SHP77 treated with DMSO at 0.1 percent for 48 hours (cell line): ENCODE data around the gene ANKRD60.

ENCODE experiments used
- DNase-seq: peaks from one replicate; lab custom pipeline; 2025; lab: John Stamatoyannopoulos, UW

Gene ANKRD60

DNA sequence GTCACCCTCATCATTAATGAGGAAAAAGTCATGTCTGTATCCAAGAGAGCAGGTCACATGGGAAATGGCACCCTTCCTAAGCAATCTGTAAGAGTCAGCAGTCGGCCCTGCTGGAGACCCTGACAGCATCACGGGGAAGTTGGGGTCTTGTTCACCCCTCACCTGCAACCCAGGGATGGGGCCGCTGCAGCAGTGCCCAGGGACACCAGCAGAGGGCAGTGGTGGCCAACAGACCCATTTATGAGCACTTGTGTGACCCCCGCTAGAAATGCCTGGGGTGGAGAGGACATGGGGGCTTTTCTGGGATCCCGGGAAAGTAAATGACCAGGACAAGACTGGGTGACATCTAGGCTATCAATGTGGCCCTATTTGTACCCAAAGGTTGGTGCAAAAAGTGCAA, 35.9 kb downstream of the ANKRD60 start:
- no peak for DNase-seq

DNA sequence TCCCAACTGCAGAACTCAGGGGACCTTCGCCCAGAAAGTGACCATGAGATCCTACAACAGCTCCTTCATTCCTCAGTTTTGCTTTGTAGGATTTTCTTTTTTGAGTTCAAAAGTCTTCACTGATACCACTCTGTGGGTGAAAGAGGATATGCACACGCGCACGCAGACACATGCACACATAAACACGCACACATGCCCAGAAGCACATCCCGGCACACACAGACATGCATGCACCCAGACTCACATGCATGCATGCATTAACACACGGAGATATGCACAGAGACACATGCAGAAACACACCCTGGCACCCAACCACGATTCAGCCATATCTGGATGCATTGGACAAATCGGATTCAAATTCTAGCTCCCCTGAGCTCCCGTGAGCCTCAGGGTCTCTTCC, 36.4 kb downstream of the ANKRD60 start:
- DNase-seq = no peak

DNA sequence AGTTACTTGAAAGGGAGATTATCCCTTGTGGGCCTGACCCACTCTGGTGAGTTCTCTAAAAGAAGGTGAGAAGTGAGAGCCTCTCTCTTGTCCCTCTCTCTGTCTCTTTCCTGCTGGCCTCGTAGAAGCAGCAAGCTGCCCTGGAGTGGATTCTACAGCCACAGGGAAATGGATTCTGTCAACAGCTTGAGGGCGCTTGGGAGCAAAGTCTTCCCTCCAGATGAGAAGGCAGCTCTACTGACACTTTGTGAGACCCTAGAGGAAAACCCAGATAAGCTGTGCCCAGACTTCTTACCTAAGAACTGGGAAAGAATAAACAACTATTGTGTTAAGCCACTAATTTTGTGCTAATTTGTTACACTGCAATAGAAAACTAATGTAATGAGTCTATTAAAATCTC, 39.9 kb downstream of the ANKRD60 start:
- DNase-seq = no peak

DNA sequence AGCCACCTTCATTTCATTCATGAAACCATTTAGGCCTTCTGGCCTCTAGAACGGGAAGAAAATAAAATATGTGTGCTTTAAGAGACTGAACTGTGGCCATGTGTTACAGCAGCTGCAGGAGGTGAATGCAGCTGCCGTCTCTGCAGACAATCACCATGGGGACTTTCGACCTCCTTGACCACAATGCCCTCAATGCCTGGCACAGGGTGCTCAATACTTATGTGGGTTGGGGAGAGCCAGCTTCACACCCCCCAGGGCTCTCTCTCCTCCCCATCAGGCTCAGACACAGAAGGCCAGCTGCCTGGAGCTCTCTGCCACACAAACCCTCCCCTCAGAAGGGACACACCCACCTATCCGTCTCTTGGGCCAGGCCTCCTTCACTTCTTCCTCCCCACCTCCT, 43.5 kb downstream of the ANKRD60 start:
- no peak for DNase-seq

DNA sequence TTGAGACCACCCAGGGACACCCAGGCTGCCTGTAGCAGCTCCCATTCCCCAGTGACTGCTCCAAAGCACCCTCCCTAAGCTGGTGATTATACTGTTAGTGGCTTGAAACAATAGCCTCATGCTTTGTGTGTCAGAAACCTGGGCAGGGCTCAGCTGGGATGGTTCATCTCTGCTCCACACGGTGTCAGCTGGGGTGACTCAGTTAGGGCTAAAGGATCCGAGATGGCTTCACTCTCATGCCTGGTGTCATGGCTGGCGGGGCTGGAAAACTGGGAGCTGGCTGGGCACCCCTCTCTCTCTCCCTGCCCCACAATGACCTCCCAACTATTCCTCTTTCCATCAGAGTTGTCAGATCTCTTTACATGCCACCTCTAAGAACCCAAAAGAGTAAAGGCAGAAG, 44.4 kb downstream of the ANKRD60 start:
- DNase-seq = no peak

DNA sequence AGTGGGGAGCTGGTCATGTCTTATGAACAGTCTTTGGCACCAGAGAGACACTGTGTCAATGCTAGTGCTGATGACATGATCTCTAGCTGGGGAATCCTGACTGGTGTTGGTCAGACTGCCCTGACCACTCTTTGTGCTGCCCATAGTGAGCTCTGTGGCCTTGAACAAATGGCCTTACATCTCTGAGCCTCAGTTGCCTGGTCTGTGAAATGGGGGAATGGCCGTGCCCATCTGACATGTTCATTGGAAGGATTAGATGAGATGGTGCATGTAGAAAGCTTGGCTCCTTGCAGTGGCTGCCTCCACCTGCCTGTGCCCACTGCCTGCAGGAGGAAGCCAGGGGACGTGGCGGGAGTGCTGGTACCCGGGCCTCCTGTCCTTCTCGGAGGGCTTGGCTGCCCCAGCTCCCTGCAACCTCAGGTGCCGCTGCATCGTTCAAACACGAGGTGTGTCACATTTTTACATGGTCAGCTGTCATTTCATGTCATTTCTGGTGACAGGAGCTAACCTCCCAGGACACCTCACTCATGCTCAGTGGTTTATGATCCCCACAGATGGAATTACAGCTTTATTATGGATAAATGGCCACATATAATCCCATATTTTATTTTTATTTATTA, 45.8 kb downstream of the ANKRD60 start:
- no peak for DNase-seq

DNA sequence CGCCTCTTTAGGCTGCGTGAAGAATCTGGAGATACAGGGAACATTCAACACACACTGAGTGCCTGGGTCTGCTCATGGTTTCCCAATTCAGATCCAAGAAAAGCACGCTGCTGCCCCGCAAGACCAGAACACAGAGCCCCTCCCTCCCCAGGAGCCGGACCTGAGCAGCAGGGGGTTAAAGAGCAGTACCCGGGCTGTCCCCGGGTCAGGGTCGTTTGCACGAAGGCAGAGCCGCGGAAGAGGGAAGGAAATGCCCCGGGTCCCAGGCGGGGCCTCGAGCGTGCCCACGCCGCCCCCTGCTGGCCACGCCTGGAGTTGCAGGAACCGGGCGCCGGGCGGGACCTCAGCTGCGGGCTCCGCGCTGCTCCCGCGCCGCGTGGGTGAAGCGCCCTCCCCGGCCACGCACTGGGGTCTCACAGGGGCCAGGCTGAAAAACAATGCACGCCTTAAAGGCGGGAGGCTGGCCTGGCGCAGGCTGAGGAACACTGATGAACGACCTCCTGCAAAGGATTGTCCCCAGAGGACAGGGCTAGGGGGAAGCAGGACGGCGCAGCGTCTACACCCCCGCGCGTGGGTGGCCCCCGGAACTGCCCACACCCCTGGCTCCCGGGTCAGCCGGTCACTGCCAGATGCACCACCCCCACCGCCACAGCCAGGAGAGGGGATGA, 48.9 kb downstream of the ANKRD60 start:
- peak; percentile 13 for DNase-seq

DNA sequence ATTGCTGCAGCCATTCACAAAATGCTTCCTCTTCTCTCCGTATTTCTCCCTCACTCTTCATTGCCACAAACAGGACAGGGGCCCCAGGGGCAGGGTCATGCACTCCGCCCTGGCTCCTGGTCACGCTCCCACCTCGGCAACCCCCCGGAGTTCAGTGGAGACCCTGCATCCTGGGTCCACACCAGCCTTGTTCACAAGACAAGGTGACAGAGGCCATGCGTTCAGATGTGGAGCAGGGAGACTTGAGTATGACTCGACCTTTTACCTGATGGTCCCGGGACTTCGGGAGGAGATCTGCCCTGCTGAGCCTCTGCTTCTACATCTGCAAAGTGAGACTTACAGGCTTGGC, 49.4 kb downstream of the ANKRD60 start:
- no peak for DNase-seq

DNA sequence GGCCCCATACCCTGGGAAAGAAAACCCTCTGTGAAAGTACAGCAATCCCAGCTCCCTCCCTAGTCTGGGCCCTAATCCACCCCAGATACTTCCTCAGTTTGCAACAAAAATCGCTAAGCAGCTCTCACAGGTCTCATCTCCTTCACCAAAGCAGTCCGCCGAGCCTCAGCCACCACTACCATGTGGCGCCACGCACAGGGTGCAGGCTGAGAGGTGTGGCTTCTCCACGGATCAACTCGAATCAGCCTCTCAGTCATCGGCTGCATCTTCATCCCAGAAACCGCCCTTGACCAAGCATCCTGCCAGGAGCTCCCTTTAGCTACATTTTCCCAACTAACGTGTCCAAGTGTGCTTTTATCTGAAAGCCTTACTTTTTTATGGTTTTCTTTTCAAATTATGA, 50.7 kb downstream of the ANKRD60 start:
- no peak for DNase-seq

DNA sequence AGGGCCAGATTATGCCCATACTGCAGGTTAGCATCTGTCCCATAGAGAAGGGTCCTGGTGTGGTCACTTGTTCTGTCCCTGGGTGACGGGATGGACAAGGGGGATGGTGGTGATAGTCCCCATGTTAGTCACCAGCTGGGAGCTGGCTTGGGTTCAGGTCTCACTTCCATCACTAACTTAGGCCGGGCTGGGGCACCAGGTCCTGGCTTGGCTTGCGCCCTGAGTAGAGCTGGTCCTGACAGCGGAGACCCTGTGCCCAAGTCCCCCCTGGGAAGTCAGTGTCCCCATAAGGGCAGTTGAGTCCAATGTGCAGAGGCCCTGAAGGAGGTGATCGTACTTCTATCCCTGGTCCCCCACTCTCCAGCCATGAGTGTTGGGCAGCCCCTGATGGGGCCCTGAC, 52.6 kb downstream of the ANKRD60 start:
- no peak for DNase-seq

DNA sequence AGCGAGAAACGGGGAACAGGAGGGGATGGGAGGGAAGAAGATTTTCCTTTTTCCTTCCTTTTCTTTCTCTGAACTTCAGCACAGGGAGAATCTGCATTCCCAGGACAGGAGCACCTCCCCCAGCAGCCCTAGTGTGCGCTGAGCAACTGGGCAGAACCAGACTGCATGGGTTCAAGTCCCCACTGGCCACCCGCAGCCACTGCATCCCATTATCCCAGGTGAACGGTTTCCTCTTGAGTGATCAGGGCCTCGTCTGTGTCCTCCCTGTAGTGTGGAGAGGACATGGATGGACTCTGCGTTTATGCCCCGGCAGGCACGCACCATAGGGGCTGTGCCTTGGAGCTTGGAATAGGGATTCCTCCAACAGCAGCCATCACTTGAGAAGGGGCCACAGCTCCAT, 53.0 kb downstream of the ANKRD60 start:
- DNase-seq = no peak

DNA sequence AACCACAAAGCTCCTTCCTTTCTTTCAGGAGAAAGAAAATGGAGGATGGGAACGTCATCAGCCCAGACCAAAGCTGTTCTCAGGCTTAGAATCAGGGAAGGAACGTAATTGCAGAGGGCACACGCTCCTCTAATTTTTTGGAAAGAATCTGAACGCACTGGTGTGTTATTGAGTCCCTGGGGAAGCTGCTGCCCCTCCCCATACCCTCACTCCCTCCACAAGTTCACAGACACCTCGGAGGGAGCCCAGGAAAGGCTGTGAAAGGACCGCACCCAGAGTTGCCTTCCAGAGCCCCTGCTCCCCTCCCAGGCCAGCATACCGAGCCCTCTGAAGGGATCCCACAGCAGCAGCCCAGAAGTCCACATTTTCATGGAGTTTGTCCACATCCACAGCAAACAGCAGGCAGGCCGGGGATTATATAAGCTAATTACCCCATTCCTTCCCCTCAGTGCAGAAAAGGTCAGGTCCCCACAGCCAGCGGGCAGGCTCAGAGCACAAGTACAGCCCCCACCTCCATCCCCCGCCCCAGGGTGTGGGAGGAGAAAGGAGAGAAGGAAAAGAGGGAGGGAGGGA, 53.7 kb downstream of the ANKRD60 start:
- DNase-seq = no peak

DNA sequence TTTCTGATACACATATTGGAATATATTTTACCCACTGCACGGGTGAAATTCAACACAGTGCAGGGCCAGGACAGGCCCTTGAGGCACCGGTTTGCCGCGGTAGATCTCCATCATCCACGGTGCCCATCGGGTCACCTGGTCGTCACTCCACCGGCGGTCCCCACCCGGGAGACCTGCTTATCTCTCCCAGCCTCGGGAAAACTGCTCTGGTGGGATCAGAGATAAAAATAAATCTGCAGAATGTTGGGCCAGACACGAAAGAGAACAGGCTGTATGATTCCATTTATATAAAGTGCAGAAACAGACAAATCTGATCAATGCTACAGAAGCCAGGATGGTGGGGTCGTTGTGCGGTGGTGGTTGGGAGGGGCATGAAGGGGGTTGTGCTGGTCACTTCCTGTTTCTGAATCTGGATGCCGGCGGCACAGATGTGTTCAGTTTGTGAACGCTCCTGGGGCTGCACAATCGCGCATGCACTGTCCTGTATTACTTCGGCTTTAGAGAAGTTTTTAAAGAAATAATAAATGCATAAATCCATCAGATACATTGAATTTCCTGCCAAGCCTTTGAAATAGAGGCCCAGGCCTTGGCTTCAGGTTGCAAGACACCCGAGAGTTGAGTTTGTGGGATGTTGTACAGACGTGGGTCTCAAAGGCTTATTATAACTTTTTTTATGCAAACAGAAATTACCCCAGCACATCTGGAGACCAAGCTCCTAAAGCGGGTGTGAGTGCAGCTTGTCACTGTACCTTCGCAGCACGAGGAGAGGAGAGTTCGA, 54.3 kb downstream of the ANKRD60 start:
- no peak for DNase-seq

DNA sequence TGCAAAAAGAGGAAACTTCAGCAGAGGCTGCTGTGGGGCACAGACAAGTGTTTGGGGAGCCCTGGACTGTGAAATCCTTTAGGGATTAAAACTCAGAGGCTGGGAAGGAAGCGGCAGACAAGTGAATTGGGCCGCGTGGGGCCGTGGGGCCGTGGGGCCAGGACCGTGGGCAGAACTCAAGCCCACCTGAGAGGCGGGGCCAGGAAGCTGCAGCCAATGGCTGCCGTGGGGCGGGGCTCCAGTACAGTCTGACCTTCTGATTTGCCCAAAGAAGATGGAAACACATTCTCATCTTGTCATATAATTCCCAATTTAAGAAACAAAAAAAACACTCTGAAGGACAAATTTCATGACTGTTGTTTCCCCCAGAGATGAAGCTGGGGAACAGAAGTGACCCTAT, 55.4 kb downstream of the ANKRD60 start:
- no peak for DNase-seq

DNA sequence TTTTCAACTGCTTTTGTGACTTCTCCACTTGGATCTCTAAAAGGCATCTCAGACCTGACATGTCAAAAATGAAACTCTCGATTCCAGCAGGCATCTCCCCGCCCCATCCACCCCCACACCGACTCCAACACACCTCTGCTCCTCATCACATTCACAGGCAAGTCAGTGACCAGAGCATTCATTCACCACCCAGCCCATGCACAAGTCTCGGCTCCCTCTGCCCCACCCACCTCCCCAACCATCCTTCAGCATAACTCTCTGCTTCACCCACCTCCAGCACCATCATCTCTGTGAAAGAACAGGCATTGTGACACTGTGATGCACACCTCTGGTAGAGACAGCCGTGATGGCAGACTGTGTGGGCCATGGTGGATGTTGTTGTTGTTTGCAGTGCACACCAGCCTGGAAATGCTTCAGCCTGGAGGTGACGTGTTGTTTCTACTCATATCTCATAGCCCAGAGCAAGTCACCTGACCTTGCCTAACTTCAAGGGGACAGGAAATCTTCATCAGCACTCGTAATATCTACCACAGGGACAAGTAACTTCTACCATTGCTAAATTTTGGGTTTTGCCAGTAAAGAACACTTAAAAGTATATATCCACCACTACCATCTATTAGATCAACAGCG, 56.5 kb downstream of the ANKRD60 start:
- no peak for DNase-seq

DNA sequence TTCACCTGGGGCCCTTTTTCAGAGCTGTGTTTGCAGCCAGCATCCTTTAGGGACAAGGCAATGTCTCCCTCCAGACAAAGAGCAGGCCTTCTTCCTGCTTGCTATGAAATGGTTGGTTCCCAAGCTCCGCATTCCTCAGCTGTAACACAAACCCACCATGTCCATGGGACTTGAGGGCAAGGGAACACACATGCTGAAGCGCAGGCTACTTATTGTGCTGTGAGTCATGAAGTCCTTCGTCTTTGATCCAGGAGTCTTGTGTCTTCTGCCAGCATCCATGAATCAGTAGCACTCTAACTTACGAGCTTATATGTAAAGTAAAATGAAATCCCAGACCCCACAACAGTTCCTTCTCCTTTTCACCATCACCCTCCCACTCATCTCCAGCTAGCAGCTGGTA, 59.0 kb downstream of the ANKRD60 start:
- DNase-seq = no peak

DNA sequence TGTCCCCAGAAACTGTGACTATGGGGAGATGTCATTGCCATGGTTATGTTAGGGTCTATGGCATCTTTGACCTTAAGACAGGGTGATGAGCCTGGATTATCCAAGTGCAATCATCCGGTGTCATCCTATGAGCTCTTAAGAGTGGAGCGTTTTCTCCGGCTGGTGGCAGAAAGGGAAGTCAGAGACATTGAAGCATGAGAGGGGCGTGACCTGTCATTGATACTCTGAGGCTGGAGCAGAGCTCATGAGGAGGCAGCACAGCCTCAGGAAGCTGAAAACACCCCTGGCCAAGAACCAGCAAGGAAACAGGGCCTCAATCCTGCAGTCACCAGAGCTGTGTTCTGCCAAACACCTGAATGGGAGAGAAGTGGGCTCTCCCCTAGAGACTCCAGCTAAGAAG, 59.6 kb downstream of the ANKRD60 start:
- no peak for DNase-seq

DNA sequence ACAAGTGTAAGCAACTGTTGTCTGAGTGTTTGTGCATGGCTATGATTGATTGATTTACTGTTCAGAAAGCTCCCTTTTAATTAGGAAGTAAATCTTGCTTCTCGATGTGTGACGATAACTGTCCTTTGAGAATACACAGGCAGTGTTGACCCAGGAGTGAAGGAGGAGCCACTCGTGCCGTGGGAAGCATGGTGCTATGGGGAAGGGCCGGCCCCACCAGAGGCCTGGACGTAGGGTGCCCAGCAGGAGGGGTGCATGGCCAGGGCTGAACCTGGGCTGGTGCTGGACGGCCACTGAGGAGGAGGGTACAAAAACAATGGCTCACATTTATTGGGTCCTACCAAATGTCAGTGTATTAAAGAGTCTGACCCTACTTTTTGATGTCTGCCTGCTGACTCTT, 60.7 kb downstream of the ANKRD60 start:
- DNase-seq = no peak
